H9 (cell line): ENCODE results near the gene DLX6. TPM values are rescaled to one million over a fixed set of nuclear protein-coding genes. Genes with fewer than 3 reads are reported as not detected.

Source experiments
- DNase-seq: peaks from one replicate; pipeline ENCODE4 v3.0.0-alpha.2; 2017
- H2AFZ ChIP-seq: one replicate; pipeline ENCODE4 v1.6.1; 2013; ENCODE audit warnings: mild to moderate bottlenecking, low read length, control low read depth, moderate library complexity
- H2AK5ac ChIP-seq: 2 replicates; pipeline ENCODE4 v1.6.1; 2013; ENCODE audit warnings: low read length, control low read depth, mixed read lengths; ENCODE audit not compliant: insufficient read length
- H2BK120ac ChIP-seq: one replicate; pipeline ENCODE4 v1.6.1; 2013; ENCODE audit warnings: low read depth, mild to moderate bottlenecking, low read length, control low read depth, inconsistent platforms; ENCODE audit not compliant: poor library complexity, severe bottlenecking
- H2BK12ac ChIP-seq: 2 replicates; pipeline ENCODE4 v1.6.1; 2013; ENCODE audit warnings: low read length, control low read depth, mixed read lengths, low read depth; ENCODE audit not compliant: insufficient read length
- H2BK15ac ChIP-seq: 2 replicates; pipeline ENCODE4 v1.6.1; 2013; ENCODE audit warnings: low read depth, low read length, control low read depth
- H2BK20ac ChIP-seq: one replicate; pipeline ENCODE4 v1.6.1; 2013; ENCODE audit warnings: low read depth, mild to moderate bottlenecking, low read length, control low read depth, inconsistent platforms; ENCODE audit not compliant: poor library complexity, severe bottlenecking
- H2BK5ac ChIP-seq: 2 replicates; pipeline ENCODE4 v1.6.1; 2013; ENCODE audit warnings: low read length, control low read depth, mixed read lengths; ENCODE audit not compliant: insufficient read length
- H3K14ac ChIP-seq: 2 replicates; pipeline ENCODE4 v1.6.1; 2013; ENCODE audit warnings: low read length, control low read depth; ENCODE audit not compliant: insufficient read depth
- H3K18ac ChIP-seq: 2 replicates; pipeline ENCODE4 v1.6.1; 2013; ENCODE audit warnings: low read depth, mild to moderate bottlenecking, mixed read lengths, low read length, control low read depth; ENCODE audit not compliant: insufficient read length
- H3K23ac ChIP-seq: 2 replicates; pipeline ENCODE4 v1.6.1; 2013; ENCODE audit warnings: low read length, control low read depth, mixed read lengths, low read depth; ENCODE audit not compliant: insufficient read length
- H3K23me2 ChIP-seq: 2 replicates; pipeline ENCODE4 v1.6.1; 2013; ENCODE audit warnings: low read depth, mild to moderate bottlenecking, mixed read lengths, low read length, control low read depth; ENCODE audit not compliant: insufficient read length, poor library complexity, severe bottlenecking
- H3K27ac ChIP-seq: 2 replicates; pipeline ENCODE4 v1.5.1; 2013; ENCODE audit warnings: low read length, control low read depth, mixed read lengths, low read depth; ENCODE audit not compliant: insufficient read length
- H3K27me3 ChIP-seq: 2 replicates; pipeline ENCODE4 v1.6.1; 2013; ENCODE audit warnings: low read length, control low read depth, inconsistent platforms; ENCODE audit not compliant: insufficient read depth
- H3K4ac ChIP-seq: 2 replicates; pipeline ENCODE4 v1.6.1; 2013; ENCODE audit warnings: low read depth, mild to moderate bottlenecking, control low read depth, inconsistent platforms, low read length, moderate library complexity
- H3K4me1 ChIP-seq: 2 replicates; pipeline ENCODE4 v1.6.1; 2013; ENCODE audit warnings: low read length, control low read depth, inconsistent platforms; ENCODE audit not compliant: insufficient read depth
- H3K4me2 ChIP-seq: 2 replicates; pipeline ENCODE4 v1.6.1; 2013; ENCODE audit warnings: low read length, control low read depth, mixed read lengths; ENCODE audit not compliant: insufficient read length, insufficient read depth
- H3K56ac ChIP-seq: 2 replicates; pipeline ENCODE4 v1.6.1; 2013; ENCODE audit warnings: low read depth, mild to moderate bottlenecking, mixed read lengths, low read length, control low read depth; ENCODE audit not compliant: insufficient read length
- H3K79me1 ChIP-seq: 2 replicates; pipeline ENCODE4 v1.6.1; 2013; ENCODE audit warnings: low read depth, mild to moderate bottlenecking, moderate library complexity, low read length, control low read depth, inconsistent platforms; ENCODE audit not compliant: insufficient read depth, poor library complexity, severe bottlenecking
- H3K79me2 ChIP-seq: 2 replicates; pipeline ENCODE4 v1.6.1; 2013; ENCODE audit warnings: low read length, control low read depth, inconsistent platforms; ENCODE audit not compliant: insufficient read depth
- H3K9ac ChIP-seq: 2 replicates; pipeline ENCODE4 v1.6.1; 2013; ENCODE audit warnings: low read length, control low read depth, mixed read lengths; ENCODE audit not compliant: insufficient read length; ENCODE audit errors: extremely low read depth
- H3K9me3 ChIP-seq: one replicate; pipeline ENCODE4 v1.6.1; 2013; ENCODE audit warnings: low read depth, low read length, inconsistent platforms; ENCODE audit not compliant: control insufficient read depth
- H3T11ph ChIP-seq: one replicate; pipeline ENCODE4 v1.6.1; 2013; ENCODE audit warnings: mild to moderate bottlenecking, low read length, control low read depth, inconsistent platforms
- H4K20me1 ChIP-seq: one replicate; pipeline ENCODE4 v1.6.1; 2013; ENCODE audit not compliant: control insufficient read depth, insufficient read length, insufficient read depth
- H4K5ac ChIP-seq: 2 replicates; pipeline ENCODE4 v1.6.1; 2013; ENCODE audit warnings: low read depth, mild to moderate bottlenecking, mixed read lengths, low read length, control low read depth; ENCODE audit not compliant: insufficient read length
- H4K8ac ChIP-seq: replicated peaks from 2 replicates; pipeline ENCODE4 v1.6.1; 2013; ENCODE audit warnings: low read length, control low read depth, mixed read lengths, low read depth; ENCODE audit not compliant: insufficient read length
- H4K91ac ChIP-seq: 2 replicates; pipeline ENCODE4 v1.6.1; 2013; ENCODE audit warnings: low read depth, mild to moderate bottlenecking, moderate library complexity, mixed read lengths, low read length, control low read depth; ENCODE audit not compliant: insufficient read length
- H3K27ac Mint-ChIP-seq, 3 experiments: 2 replicates in 2 of 3; 3 replicates in 1 of 3; pipeline ENCODE4 v1.8.0; 2020 to 2021; ENCODE audit warnings: mixed read lengths in 3 of 3, mild to moderate bottlenecking in 1 of 3, moderate library complexity in 1 of 3
- H3K27me3 Mint-ChIP-seq: 2 replicates; pipeline ENCODE4 v1.8.0; 2021; ENCODE audit warnings: low read depth, mild to moderate bottlenecking, moderate library complexity, mixed read lengths
- H3K36me3 Mint-ChIP-seq, 3 experiments: 2 replicates in 2 of 3; 3 replicates in 1 of 3; pipeline ENCODE4 v1.8.0; 2020 to 2021; ENCODE audit warnings: low read depth in 3 of 3, mixed read lengths in 3 of 3; ENCODE audit not compliant: insufficient read depth in 1 of 3
- H3K4me1 Mint-ChIP-seq, 2 experiments: 2 replicates each; pipeline ENCODE4 v1.8.0; 2020; ENCODE audit warnings: mixed read lengths in 2 of 2
- H3K4me3 Mint-ChIP-seq, 2 experiments: 2 replicates in 1 of 2; 3 replicates in 1 of 2; pipeline ENCODE4 v1.8.0; 2020 to 2021; ENCODE audit warnings: mild to moderate bottlenecking in 2 of 2, mixed read lengths in 2 of 2, moderate library complexity in 1 of 2
- H3K9me3 Mint-ChIP-seq, 2 experiments: 2 replicates in 1 of 2; 3 replicates in 1 of 2; pipeline ENCODE4 v1.8.0; 2020; ENCODE audit warnings: mild to moderate bottlenecking in 2 of 2, mixed read lengths in 2 of 2, moderate library complexity in 1 of 2
- CTCF ChIP-seq: fragments of 200-600 bp; sonication (generic); conservative IDR thresholded peaks from 3 replicates; pipeline ENCODE4 v1.8.0; 2021; ENCODE audit warnings: antibody characterized with exemption, mild to moderate bottlenecking
- WGBS: extraction: QIAGEN DNeasy Blood & Tissue Kit; methylation state at CpG from one replicate; pipeline ENCODE4 v1.1.7; 2013; ENCODE audit warnings: missing lambda C conversion rate, low lambda C conversion rate, mixed read lengths; ENCODE audit not compliant: insufficient read length; ENCODE audit errors: extremely low coverage; 5-methylcytosine and 5-hydroxymethylcytosine counted together
- total RNA-seq: library from RNA; stranded (reverse); gene quantifications from 2 replicates; pipeline ENCODE4 v1.2.1, GENCODE V29; 2021

Gene DLX6
- total RNA-seq, 1 experiment from 2014 or later: 0.24 TPM

GRCh38 chr7:96979551-96980276 is 25.6 kb upstream of the DLX6 start:
- Histone ChIP-seq H4K5ac (no peak overlapping the region), H3T11ph (no peak overlapping the region), H2BK120ac (no peak overlapping the region), H4K91ac (no peak overlapping the region), H3K18ac (no peak overlapping the region), H3K79me1 (no peaks in the 10 kb centered on the region), H3K56ac (no peak overlapping the region), H3K27me3 (no peaks in the 10 kb centered on the region), H2BK12ac (no peak overlapping the region), H2AFZ (no peak overlapping the region), H2BK20ac (no peak overlapping the region), H3K4ac (no peak overlapping the region), H3K23ac (no peak overlapping the region), H2BK5ac (no peak overlapping the region), H2BK15ac (no peak overlapping the region), H4K8ac (no peak overlapping the region), H4K20me1 (no peaks in the 10 kb centered on the region), H3K9ac (no peak overlapping the region), H3K23me2 (no peaks in the 10 kb centered on the region), H3K79me2 (no peaks in the 10 kb centered on the region), H3K4me2 (no peak overlapping the region), H3K4me1 (no peaks in the 10 kb centered on the region; the same call in none of the 2 replicates), H3K14ac (no peak overlapping the region), H3K27ac (no peak overlapping the region), H3K9me3 (no peaks in the 10 kb centered on the region), H2AK5ac (no peak overlapping the region)
- no peak for TF ChIP-seq CTCF
- Mint-ChIP-seq H3K4me1 (peaks cover 0 to 3% of the 10 kb centered on the region in 2 experiments; a peak in 1 of 4 replicates), H3K27me3 (peaks cover 73% of the 10 kb centered on the region), H3K27ac (no peak overlapping the region), H3K9me3 (no peaks in the 10 kb centered on the region), H3K4me3 (no peak overlapping the region), H3K36me3 (no peaks in the 10 kb centered on the region; a peak in 1 of 7 replicates)
- no peak for DNase-seq
- WGBS: no CpG with 5 or more reads among the region's 2 CpGs
